K562 (cell line): Measurements from ENCODE around the gene VIPR2. TPM values are rescaled to one million over a fixed set of nuclear protein-coding genes. Genes with fewer than 3 reads are reported as not detected.

Experiments used
- ATAC-seq: fragments of 200-7000 bp; cut with Tn5 transposase; 3 replicates; pipeline ENCODE4 v1.9.1; 2020; ENCODE audit warnings: moderate library complexity
- BruUV-seq: library from RNA; stranded (reverse); fragments of 400-500 nt; replicated peaks from 2 replicates; lab custom pipeline; 2021; lab: Mats Ljungman, UMichigan
- CTCF ChIA-PET: fragments of 300-600 bp; formaldehyde crosslinking; extraction: SDS; loops from one replicate; lab custom pipeline; 2021; ENCODE audit warnings: low intra/inter-chr PET ratio; lab: Yijun Ruan, JAX
- POLR2A ChIA-PET: fragments of 300-600, 350-650 bp; sonication (Branson Sonifier 250); formaldehyde crosslinking; extraction: SDS; loops from one replicate; lab custom pipeline; 2021; ENCODE audit warnings: antibody characterized with exemption, inconsistent platforms; lab: Yijun Ruan, JAX
- DNase-seq, 4 experiments: peaks; one replicate each; pipeline versions ENCODE4 v3.0.0 to v3.0.0-alpha.2; 2011 to 2018; ENCODE audit warnings: low spot score in 3 of 4, mixed read lengths in 3 of 4; ENCODE audit errors: extremely low read depth in 1 of 4
- FAIRE-seq: peaks from 2 replicates; lab custom pipeline; 2011; peaks lifted over from hg19 to GRCh38; lab: Jason Lieb, UNC
- H2AFZ ChIP-seq: 2 replicates; pipeline ENCODE4 v1.6.0; 2011; ENCODE audit warnings: low read depth, low read length, control low read depth, inconsistent platforms
- H3K27ac ChIP-seq: fragments of 200-600 bp; 3 replicates; pipeline ENCODE4 v1.8.0; 2011; ENCODE audit warnings: low read depth, mild to moderate bottlenecking, control low read depth, inconsistent platforms, low read length, moderate library complexity, mixed read lengths; ENCODE audit errors: extremely low read depth
- H3K27me3 ChIP-seq, 2 experiments: fragments of 300-600 bp in 1 of 2; 2 replicates in 1 of 2; 3 replicates in 1 of 2; pipeline versions ENCODE4 v1.6.0 to v1.8.0; 2011; ENCODE audit warnings: inconsistent platforms in 2 of 2, low read length in 2 of 2, mild to moderate bottlenecking in 1 of 2, mixed read lengths in 1 of 2, moderate library complexity in 1 of 2; ENCODE audit not compliant: control insufficient read depth in 2 of 2, insufficient read depth in 2 of 2
- H3K36me3 ChIP-seq: fragments of 300-600 bp; 3 replicates; pipeline ENCODE4 v1.8.0; 2011; ENCODE audit warnings: mild to moderate bottlenecking, low read length, inconsistent platforms; ENCODE audit not compliant: control insufficient read depth, insufficient read depth
- H3K4me1 ChIP-seq, 2 experiments: fragments of 200-600 bp in 1 of 2; replicated peaks in 1 of 2; 2 replicates in 1 of 2; 3 replicates in 1 of 2; pipeline versions ENCODE4 v1.5.1 to v1.8.0; 2011; ENCODE audit warnings: inconsistent platforms in 2 of 2, low read length in 2 of 2, mild to moderate bottlenecking in 1 of 2, mixed read lengths in 1 of 2, moderate library complexity in 1 of 2; ENCODE audit not compliant: control insufficient read depth in 2 of 2, insufficient read depth in 2 of 2
- H3K4me2 ChIP-seq: 2 replicates; pipeline ENCODE4 v1.6.1; 2011; ENCODE audit warnings: low read length, control low read depth, inconsistent platforms, mixed read lengths; ENCODE audit not compliant: insufficient read depth
- H3K4me3 ChIP-seq: fragments of 200-600 bp; sonication (generic), shearing (Covaris generic); 2 replicates; pipeline ENCODE4 v1.5.1; 2016; ENCODE audit warnings: control low read depth, inconsistent platforms
- H3K79me2 ChIP-seq: fragments of 200-600 bp; 3 replicates; pipeline ENCODE4 v1.8.0; 2011; ENCODE audit warnings: low read length, inconsistent platforms; ENCODE audit not compliant: control insufficient read depth, insufficient read depth
- H3K9ac ChIP-seq, 2 experiments: 2 replicates each; pipeline versions ENCODE4 v1.6.0 to v1.6.1; 2011; ENCODE audit warnings: low read depth in 2 of 2, low read length in 2 of 2, control low read depth in 1 of 2, inconsistent platforms in 1 of 2, mild to moderate bottlenecking in 1 of 2, mixed read lengths in 1 of 2; ENCODE audit not compliant: insufficient read depth in 1 of 2
- H3K9me1 ChIP-seq: one replicate; pipeline ENCODE4 v1.6.0; 2011; ENCODE audit warnings: inconsistent platforms, mild to moderate bottlenecking, low read length, moderate library complexity; ENCODE audit not compliant: control insufficient read depth, insufficient read depth
- H3K9me3 ChIP-seq: replicated peaks from 2 replicates; pipeline ENCODE4 v1.5.1; 2011; ENCODE audit warnings: low read depth, low read length, inconsistent platforms; ENCODE audit not compliant: control insufficient read depth, insufficient read depth
- H4K20me1 ChIP-seq: replicated peaks from 2 replicates; pipeline ENCODE4 v1.6.1; 2011; ENCODE audit warnings: low read length, inconsistent platforms, mixed read lengths; ENCODE audit not compliant: control insufficient read depth, insufficient read depth
- CHCHD3 ChIP-seq: fragments of 250-450 bp; sonication (Bioruptor Pico); IDR thresholded peaks from 2 replicates; pipeline ENCODE4 v2.1.2; 2022; ENCODE audit warnings: mild to moderate bottlenecking
- CREB3L1 ChIP-seq: fragments of 450-650 bp; IDR thresholded peaks from 2 replicates; pipeline ENCODE4 v1.6.1; 2014; ENCODE audit warnings: low read depth, mild to moderate bottlenecking, moderate library complexity, borderline replicate concordance
- CREM ChIP-seq: IDR thresholded peaks from 2 replicates; pipeline ENCODE4 v1.6.1; 2014; ENCODE audit warnings: antibody characterized with exemption, low read depth
- ERF ChIP-seq: fragments of 450-650 bp; formaldehyde crosslinking; IDR thresholded peaks from 2 replicates; pipeline ENCODE4 v1.4.0; 2020; ENCODE audit warnings: mild to moderate bottlenecking, mixed read lengths
- FOXM1 ChIP-seq, 2 experiments: fragments of 450-650 bp in 1 of 2; sonication (generic) in 1 of 2; formaldehyde crosslinking in 1 of 2; IDR thresholded peaks; 2 replicates each; pipeline versions ENCODE4 v1.6.1 to v1.9.0; 2017 to 2022; ENCODE audit warnings: low read depth in 2 of 2, mild to moderate bottlenecking in 2 of 2, missing genetic modification reagents in 1 of 2, moderate library complexity in 1 of 2
- HMG20B ChIP-seq: fragments of 250-450 bp; sonication (Bioruptor Pico); IDR thresholded peaks from 2 replicates; pipeline ENCODE4 v1.5.0; 2021; ENCODE audit warnings: mild to moderate bottlenecking
- JUN ChIP-seq, 2 experiments: sonication (generic) in 1 of 2; formaldehyde crosslinking in 1 of 2; IDR thresholded peaks; 2 replicates each; pipeline versions ENCODE4 v1.6.1 to v1.8.0; 2012 to 2022; ENCODE audit warnings: borderline replicate concordance in 2 of 2, mild to moderate bottlenecking in 2 of 2, improper control_type of control experiment in 1 of 2, low read depth in 1 of 2, low read length in 1 of 2, missing genetic modification reagents in 1 of 2
- NRF1 ChIP-seq, 2 experiments: fragments of 450-650 bp; IDR thresholded peaks in 1 of 2; conservative IDR thresholded peaks in 1 of 2; 2 replicates each; pipeline ENCODE4 v1.6.1; 2014; ENCODE audit warnings: mild to moderate bottlenecking in 2 of 2
- PHB2 ChIP-seq: fragments of 450-650 bp; IDR thresholded peaks from 2 replicates; pipeline ENCODE4 v1.6.1; 2017; ENCODE audit warnings: low read depth
- POLR2AphosphoS2 ChIP-seq: IDR thresholded peaks from 2 replicates; pipeline ENCODE4 v1.6.1; 2012; ENCODE audit warnings: low read length, improper control_type of control experiment
- ZNF134 ChIP-seq: fragments of 250-450 bp; sonication (Bioruptor Pico); conservative IDR thresholded peaks from 2 replicates; pipeline ENCODE4 v1.4.0; 2020
- ZNF253 ChIP-seq: fragments of 250-450 bp; sonication (Bioruptor Pico); conservative IDR thresholded peaks from 2 replicates; pipeline ENCODE4 v1.6.1; 2021; ENCODE audit warnings: mild to moderate bottlenecking
- ZNF79 ChIP-seq: fragments of 250-450 bp; sonication (Bioruptor Pico); IDR thresholded peaks from 2 replicates; pipeline ENCODE4 v1.4.0; 2020; ENCODE audit warnings: low read depth, mild to moderate bottlenecking, moderate library complexity
- WGBS: fragments of 100-300 bp; shearing (Covaris generic); methylation state at CpG from one replicate; pipeline ENCODE4 v1.1.6; 2016; ENCODE audit warnings: low coverage, mixed read lengths; ENCODE audit not compliant: insufficient coverage; ENCODE audit errors: missing lambda C conversion rate; 5-methylcytosine and 5-hydroxymethylcytosine counted together
- in situ Hi-C: fragments of 300-500 bp; cut with MboI; formaldehyde crosslinking; loops from 4 replicates; pipeline ENCODE4 v1.15.0; 2018; ENCODE audit warnings: inconsistent platforms, mixed read lengths
- intact Hi-C: fragments of 100-400 bp; cut with micrococcal nuclease; formaldehyde crosslinking; loops from 2 replicates; pipeline ENCODE4 v1.14.2; 2022
- polyA plus RNA-seq, 8 experiments: library from polyadenylated mRNA; depleted of rRNA in 4 of 8; stranded (reverse) in 5 of 8; unstranded in 3 of 8; fragments of >200 nt; fragmentation: Nextera tagmentation in 2 of 8; fragmentation: Illumina TruSeq in 1 of 8; extraction: Ambion mirVana in 2 of 8; extraction: Trizol in 1 of 8; gene quantifications; 2 replicates each; pipeline versions ENCODE4 v1.2.1 to v1.2.3, GENCODE V29; 2011 to 2014; ENCODE audit warnings: inconsistent platforms in 1 of 8, missing spikeins in 1 of 8
- total RNA-seq, 7 experiments: library from RNA; depleted of rRNA in 6 of 7; stranded (reverse); fragments of >200 nt in 6 of 7; fragmentation: Illumina TruSeq in 2 of 7; extraction: Trizol in 2 of 7; gene quantifications; 2 replicates each; pipeline versions ENCODE4 v1.2.1 to v1.2.3, GENCODE V29; 2011 to 2021; ENCODE audit warnings: low replicate concordance in 1 of 7
- TF ChIP-seq, protein P1 (sequence below): fragments of 250-450 bp; sonication (Bioruptor Pico); IDR thresholded peaks from 2 replicates; pipeline ENCODE4 v1.5.0; 2021; ENCODE audit warnings: mild to moderate bottlenecking, moderate library complexity

Gene VIPR2
- total and polyA plus RNA-seq, 9 of the 15 experiments (the other 6 are each of a cell fraction or from before 2014, with no cell fraction given), result 0.04 TPM; not detected in 8

- Histone ChIP-seq H3K9me3 (peaks cover 23% of the 10 kb centered on the region), H3K4me2 (no peak overlapping the region), H3K4me3 (no peak overlapping the region), H3K27me3 (peaks cover 10 to 12% of the 10 kb centered on the region in 2 experiments), H3K9me1 (no peaks in the 10 kb centered on the region), H3K9ac (no peak overlapping the region), H2AFZ (no peak overlapping the region), H3K36me3 (no peaks in the 10 kb centered on the region), H3K79me2 (no peaks in the 10 kb centered on the region), H3K4me1 (no peaks in the 10 kb centered on the region), H4K20me1 (no peaks in the 10 kb centered on the region), H3K27ac (no peak overlapping the region)
- in situ Hi-C loops, result no loop called here
- POLR2A ChIA-PET, result interaction anchor here (1.1 to 1.3 kb wide), 2 partner anchors 8 to 15 kb away, joined by 3 to 5 read pairs; no protein-coding TSS in a partner anchor
- no TSS peak for BruUV-seq
- CTCF ChIA-PET, result no interaction called here
- under 1% methylated on average over 4 of the region's 4 CpGs for WGBS
- TF ChIP-seq CREB3L1 (no peak), ZNF134 (CRISPR knock-in tag) (no peak), FOXM1 (IDR thresholded peaks at IDR 0.05; ENCODE audit: low read depth) (no peak), FOXM1 (CRISPR knock-in tag; IDR thresholded peaks at IDR 0.05; ENCODE audit: low read depth) (no peak), CHCHD3 (CRISPR knock-in tag) (no peak), JUN (IDR thresholded peaks at IDR 0.05; ENCODE audit: borderline replicate concordance, low read depth, low read length) (no peak), JUN (CRISPR knock-in tag; IDR thresholded peaks at IDR 0.05; ENCODE audit: borderline replicate concordance) (no peak), ZNF253 (CRISPR knock-in tag) (no peak), NRF1 (conservative IDR thresholded peaks at IDR 0.05 in 1 of 2, IDR thresholded peaks at IDR 0.05 in 1 of 2) (no peak), CREM (no peak), ERF (CRISPR knock-in tag) (no peak), ZNF79 (CRISPR knock-in tag) (no peak), HMG20B (CRISPR knock-in tag) (no peak), PHB2 (no peak), POLR2AphosphoS2 (no peak)
- TF ChIP-seq, protein P1, sequence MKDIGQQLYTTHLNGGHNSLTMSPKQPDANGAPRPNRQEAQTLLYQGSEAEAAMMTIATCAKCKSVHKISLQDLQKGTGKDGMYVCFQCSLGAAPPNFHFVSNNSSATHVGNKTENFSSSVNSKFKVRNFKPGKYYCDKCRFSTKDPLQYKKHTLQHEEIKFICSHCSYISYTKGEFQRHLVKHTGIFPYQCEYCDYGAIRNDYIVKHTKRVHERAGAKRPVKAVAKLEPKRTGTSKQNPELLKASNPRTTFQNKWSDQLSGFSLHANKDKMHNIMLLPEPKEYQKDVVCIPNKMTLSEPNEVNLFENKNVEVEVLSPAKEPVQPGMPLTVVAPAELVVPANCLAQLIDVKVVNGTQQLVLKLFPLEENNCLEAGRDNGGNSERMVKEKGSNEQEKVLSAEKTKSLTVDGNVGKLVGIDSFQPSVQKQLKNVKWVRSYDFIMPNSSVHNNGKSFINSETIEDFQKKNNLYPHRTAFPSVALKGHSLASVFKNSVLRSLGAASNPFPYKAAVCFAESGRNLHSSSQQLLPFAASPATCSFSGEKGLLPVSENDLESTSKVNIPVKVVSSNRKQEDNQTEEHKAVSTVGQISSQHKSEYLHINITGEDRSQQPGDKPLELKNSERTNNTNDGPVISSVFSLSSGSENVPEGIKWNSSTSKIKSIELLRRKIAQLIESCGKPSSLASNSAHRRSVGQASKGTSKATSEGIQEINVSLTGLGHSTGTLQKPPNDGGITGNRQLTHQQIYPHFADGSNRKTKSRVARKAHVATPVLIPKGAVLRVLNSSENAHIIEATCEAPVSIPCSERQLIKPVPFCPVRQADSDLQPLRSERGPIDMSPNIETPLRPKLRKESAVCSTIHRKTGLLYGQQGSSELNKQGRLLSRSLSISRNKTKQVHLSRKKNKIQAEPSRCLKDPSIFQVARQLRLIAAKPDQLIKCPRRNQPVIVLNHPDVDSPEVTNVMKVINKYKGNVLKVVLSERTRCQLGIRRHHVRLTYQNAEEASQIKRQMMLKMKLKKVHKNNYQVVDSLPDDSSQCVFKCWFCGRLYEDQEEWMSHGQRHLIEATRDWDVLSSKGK (CRISPR knock-in tag), result no peak
- intact Hi-C loops, result no loop called here
- no peak for ATAC-seq
- no peak for DNase-seq
- FAIRE-seq, result no peak
Observed at GRCh38 chr7:158985583-158985982, 159.1 kb downstream of the VIPR2 start.
